CD4-positive, alpha-beta T cell treated with Interferon gamma for 1 hour (primary cell): ENCODE results near the gene MSI2.

ENCODE experiments used
- DNase-seq: peaks from one replicate; pipeline ENCODE4 v3.0.0-alpha.2; 2020

The MSI2 gene

GRCh38 chr17:57350266-57350665 is 93.9 kb downstream of the MSI2 start:
- no peak for DNase-seq

- DNase-seq = no peak
These were observed 96.4 kb downstream of the MSI2 start for GRCh38 chr17:57352665-57353175.

GRCh38 chr17:57354673-57355072 is 98.3 kb downstream of the MSI2 start:
- DNase-seq = no peak

- DNase-seq = no peak
These were observed 99.0 kb downstream of the MSI2 start for GRCh38 chr17:57355090-57355859.

GRCh38 chr17:57356153-57356718 is 99.9 kb downstream of the MSI2 start:
- DNase-seq = no peak

GRCh38 chr17:57356719-57357391 is 100.5 kb downstream of the MSI2 start:
- no peak for DNase-seq

GRCh38 chr17:57357392-57357784 is 101.1 kb downstream of the MSI2 start:
- DNase-seq = no peak

- no peak for DNase-seq
These were observed 101.6 kb downstream of the MSI2 start for GRCh38 chr17:57357830-57358430.

- no peak for DNase-seq
These were observed 103.9 kb downstream of the MSI2 start for GRCh38 chr17:57360266-57360665.

- DNase-seq = no peak
These were observed 106.7 kb downstream of the MSI2 start for GRCh38 chr17:57362797-57363556.

- DNase-seq = no peak
These were observed 107.3 kb downstream of the MSI2 start for GRCh38 chr17:57363580-57363979.

GRCh38 chr17:57363998-57364643 is 107.8 kb downstream of the MSI2 start:
- no peak for DNase-seq

- DNase-seq = no peak
These were observed 109.1 kb downstream of the MSI2 start for GRCh38 chr17:57365420-57365819.

- no peak for DNase-seq
These were observed 109.8 kb downstream of the MSI2 start for GRCh38 chr17:57366177-57366557.

GRCh38 chr17:57366558-57367351 is 110.4 kb downstream of the MSI2 start:
- DNase-seq = no peak

- DNase-seq = no peak
These were observed 112.5 kb downstream of the MSI2 start for GRCh38 chr17:57368637-57369336.

GRCh38 chr17:57369509-57369945 is 113.2 kb downstream of the MSI2 start:
- no peak for DNase-seq

- no peak for DNase-seq
These were observed 113.8 kb downstream of the MSI2 start for GRCh38 chr17:57370037-57370581.

- no peak for DNase-seq
These were observed 114.3 kb downstream of the MSI2 start for GRCh38 chr17:57370619-57371018.

- DNase-seq = no peak
These were observed 115.8 kb downstream of the MSI2 start for GRCh38 chr17:57372156-57372555.
